ENCODE measurements around the gene NAXE.
A peak's percentile ranks its signal among the peaks of the same experiment; 100 is the strongest.

DNA sequence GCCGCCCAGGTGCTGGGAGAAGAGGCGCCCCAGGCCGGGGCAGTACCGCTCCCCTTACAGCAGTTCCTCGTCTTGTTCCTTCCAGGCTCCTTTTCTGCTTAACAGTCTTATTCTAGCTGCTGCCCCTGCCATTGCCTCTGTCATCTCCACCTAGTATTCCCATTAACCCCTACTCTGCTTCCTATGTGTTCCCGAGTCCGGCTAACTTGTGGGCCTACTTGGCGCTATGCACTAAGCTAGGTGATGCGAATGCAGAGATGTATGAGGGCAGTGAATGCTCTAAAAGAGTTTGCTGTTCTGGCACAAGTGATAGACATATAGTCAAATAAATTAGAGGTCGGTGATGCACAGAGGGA is 18.9 kb upstream of the NAXE start:
- TF ChIP-seq, protein P1, sequence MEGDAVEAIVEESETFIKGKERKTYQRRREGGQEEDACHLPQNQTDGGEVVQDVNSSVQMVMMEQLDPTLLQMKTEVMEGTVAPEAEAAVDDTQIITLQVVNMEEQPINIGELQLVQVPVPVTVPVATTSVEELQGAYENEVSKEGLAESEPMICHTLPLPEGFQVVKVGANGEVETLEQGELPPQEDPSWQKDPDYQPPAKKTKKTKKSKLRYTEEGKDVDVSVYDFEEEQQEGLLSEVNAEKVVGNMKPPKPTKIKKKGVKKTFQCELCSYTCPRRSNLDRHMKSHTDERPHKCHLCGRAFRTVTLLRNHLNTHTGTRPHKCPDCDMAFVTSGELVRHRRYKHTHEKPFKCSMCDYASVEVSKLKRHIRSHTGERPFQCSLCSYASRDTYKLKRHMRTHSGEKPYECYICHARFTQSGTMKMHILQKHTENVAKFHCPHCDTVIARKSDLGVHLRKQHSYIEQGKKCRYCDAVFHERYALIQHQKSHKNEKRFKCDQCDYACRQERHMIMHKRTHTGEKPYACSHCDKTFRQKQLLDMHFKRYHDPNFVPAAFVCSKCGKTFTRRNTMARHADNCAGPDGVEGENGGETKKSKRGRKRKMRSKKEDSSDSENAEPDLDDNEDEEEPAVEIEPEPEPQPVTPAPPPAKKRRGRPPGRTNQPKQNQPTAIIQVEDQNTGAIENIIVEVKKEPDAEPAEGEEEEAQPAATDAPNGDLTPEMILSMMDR (IDR thresholded peaks at IDR 0.05): peak in 1 of 6 experiments; percentile 24
- TF ChIP-seq POLR2A (IDR thresholded peaks at IDR 0.05) (no peak), POLR2AphosphoS5 (IDR thresholded peaks at IDR 0.05) (no peak)
